Ramos (cell line): ENCODE measurements around the gene TAF1D.
"Not testable (repeated sequence)": the region's sequence is repeated elsewhere in the genome, so short reads cannot be mapped to it uniquely, and the experiment has no call there.

Experiments
- in situ Hi-C: fragments of 300-500 bp; cut with MboI; formaldehyde crosslinking; loops from one replicate; pipeline ENCODE4 v1.14.3; 2022; ENCODE audit warnings: low sequenced_read_pairs; ENCODE audit not compliant: unreplicated experiment

The TAF1D gene

GRCh38 chr11:93741094-93741881, at the start of gene TAF1D, which contains the start of gene C11orf54:
Gene TAF1D (minus strand): TSS chr11:93741495. CDS start chr11:93739304, 2,191 bp downstream.
Gene C11orf54 (plus strand): TSS chr11:93741672. CDS start chr11:93747394, 5,722 bp downstream.
- in situ Hi-C loops, result no loop called here

GRCh38 chr11:93784935-93785360, 43.7 kb upstream of the TAF1D start:
- in situ Hi-C loops, result no loop called here

GRCh38 chr11:93784145-93784934, 43.0 kb upstream of the TAF1D start, which contains the start of gene MED17:
Gene MED17 (plus strand): TSS chr11:93784282. CDS start chr11:93784514, 232 bp downstream.
- in situ Hi-C loops, result no loop called here

- in situ Hi-C loops, result no loop called here
Measured at GRCh38 chr11:93783765-93784144, 42.5 kb upstream of the TAF1D start.

- in situ Hi-C loops, result no loop called here
Measured at GRCh38 chr11:93783362-93783761, 42.1 kb upstream of the TAF1D start.

GRCh38 chr11:93775289-93775688, 34.0 kb upstream of the TAF1D start:
- in situ Hi-C loops, result no loop called here

GRCh38 chr11:93774560-93774959, 33.3 kb upstream of the TAF1D start:
- in situ Hi-C loops, result not testable (repeated sequence)

- in situ Hi-C loops, result no loop called here
Measured at GRCh38 chr11:93773601-93774200, 32.4 kb upstream of the TAF1D start.

- in situ Hi-C loops, result no loop called here
Measured at GRCh38 chr11:93773045-93773477, 31.8 kb upstream of the TAF1D start.

GRCh38 chr11:93772123-93772522, 30.8 kb upstream of the TAF1D start:
- in situ Hi-C loops, result no loop called here

- in situ Hi-C loops, result no loop called here
Measured at GRCh38 chr11:93770160-93770559, 28.9 kb upstream of the TAF1D start.

GRCh38 chr11:93767018-93767417, 25.7 kb upstream of the TAF1D start:
- in situ Hi-C loops, result no loop called here

GRCh38 chr11:93766504-93766903, 25.2 kb upstream of the TAF1D start:
- in situ Hi-C loops, result no loop called here

GRCh38 chr11:93765551-93765950, 24.3 kb upstream of the TAF1D start:
- in situ Hi-C loops, result no loop called here

- in situ Hi-C loops, result no loop called here
Measured at GRCh38 chr11:93761910-93762309, 20.6 kb upstream of the TAF1D start.

GRCh38 chr11:93759123-93759522, 17.8 kb upstream of the TAF1D start:
- in situ Hi-C loops, result not testable (repeated sequence)

- in situ Hi-C loops, result no loop called here
Measured at GRCh38 chr11:93757924-93758865, 16.9 kb upstream of the TAF1D start.

- in situ Hi-C loops, result no loop called here
Measured at GRCh38 chr11:93757301-93757700, 16.0 kb upstream of the TAF1D start.

- in situ Hi-C loops, result no loop called here
Measured at GRCh38 chr11:93756748-93757147, 15.5 kb upstream of the TAF1D start.

- in situ Hi-C loops, result no loop called here
Measured at GRCh38 chr11:93753241-93753640, 11.9 kb upstream of the TAF1D start.
